Neural crest cell (in vitro differentiated cells): ENCODE results near the gene HECW1. TPM values are rescaled to one million over a fixed set of nuclear protein-coding genes. Genes with fewer than 3 reads are reported as not detected.

Source experiments
- DNase-seq: peaks from one replicate; pipeline ENCODE4 v3.0.0; 2021; ENCODE audit warnings: low read depth, mixed read lengths, low spot score
- H3K27ac Mint-ChIP-seq: one replicate; pipeline ENCODE4 v1.8.0; 2021; ENCODE audit warnings: mild to moderate bottlenecking, mixed read lengths; ENCODE audit not compliant: unreplicated experiment
- H3K27me3 Mint-ChIP-seq: 2 replicates; pipeline ENCODE4 v1.8.0; 2021; ENCODE audit warnings: low read depth, mild to moderate bottlenecking, mixed read lengths
- H3K36me3 Mint-ChIP-seq: 2 replicates; pipeline ENCODE4 v1.8.0; 2021; ENCODE audit warnings: low read depth, mild to moderate bottlenecking, mixed read lengths
- H3K4me1 Mint-ChIP-seq: 2 replicates; pipeline ENCODE4 v1.8.0; 2021; ENCODE audit warnings: mixed read lengths
- H3K4me3 Mint-ChIP-seq: one replicate; pipeline ENCODE4 v1.8.0; 2021; ENCODE audit warnings: mild to moderate bottlenecking, mixed read lengths
- H3K9me3 Mint-ChIP-seq: 2 replicates; pipeline ENCODE4 v1.8.0; 2021; ENCODE audit warnings: mixed read lengths
- CTCF ChIP-seq: fragments of 200-600 bp; sonication (generic); conservative IDR thresholded peaks from 2 replicates; pipeline ENCODE4 v1.5.0; 2021; ENCODE audit warnings: antibody characterized with exemption, mild to moderate bottlenecking
- microRNA-seq: library from miRNA; unstranded; fragments of <30 nt; microRNA quantifications from one replicate; pipeline ENCODE4, GENCODE V29; 2020
- total RNA-seq: library from RNA; stranded (reverse); gene quantifications from 2 replicates; pipeline ENCODE4 v1.2.1, GENCODE V29; 2021

HECW1 gene
- total RNA-seq, 1 donor from 2014 or later, result 3.6 TPM

- H3K27me3 Mint-ChIP-seq, result no peaks in the 10 kb centered on the region
- no peaks in the 10 kb centered on the region for H3K9me3 Mint-ChIP-seq
- H3K27ac Mint-ChIP-seq, result no peak overlapping the region
- no peak for DNase-seq
- no peak overlapping the region for H3K4me3 Mint-ChIP-seq
- TF ChIP-seq CTCF, result no peak
- H3K4me1 Mint-ChIP-seq, result peaks cover 9% of the 10 kb centered on the region
- peaks cover 12% of the 10 kb centered on the region for H3K36me3 Mint-ChIP-seq
Observed at GRCh38 chr7:43612128-43612527, 499.7 kb downstream of the HECW1 start.

- H3K9me3 Mint-ChIP-seq, result no peaks in the 10 kb centered on the region
- peaks cover 12% of the 10 kb centered on the region for H3K36me3 Mint-ChIP-seq
- no peak overlapping the region for H3K27ac Mint-ChIP-seq
- no peaks in the 10 kb centered on the region for H3K27me3 Mint-ChIP-seq
- H3K4me3 Mint-ChIP-seq, result no peak overlapping the region
- TF ChIP-seq CTCF, result no peak
- peaks cover 9% of the 10 kb centered on the region for H3K4me1 Mint-ChIP-seq
- no peak for DNase-seq
Observed at GRCh38 chr7:43612599-43613589, 500.4 kb downstream of the HECW1 start.

Small RNAs within 50 kb of the gene (microRNA-seq; reads per million reads assigned to microRNA genes)
- gene MIR3943, result 1.8 reads per million

Other genes starting within 250 kb of the HECW1 start
- gene C7orf25, start 200.6 kb upstream of the HECW1 start, total RNA-seq, result 3.7 and 6.9 TPM in 2 replicates
- 128 and 130 TPM in 2 replicates for gene PSMA2, start 180.5 kb upstream of the HECW1 start, total RNA-seq
- gene MRPL32, start 180.3 kb upstream of the HECW1 start, total RNA-seq, result 50.1 and 52.6 TPM in 2 replicates